CD4-positive, CD25-positive, alpha-beta regulatory T cell (primary cell): ENCODE measurements around the gene GIT2. TPM values are rescaled to one million over a fixed set of nuclear protein-coding genes. Genes with fewer than 3 reads are reported as not detected.
"Not testable (repeated sequence)": the region's sequence is repeated elsewhere in the genome, so short reads cannot be mapped to it uniquely, and the experiment has no call there.

ENCODE experiments used
- ATAC-seq, 2 donors: fragments of 150-1000 bp; cut with Tn5 transposase; one replicate each; pipeline ENCODE4 v1.10.0; 2021; ENCODE audit warnings: low read depth in 2 of 2, moderate number of reproducible peaks in 2 of 2, moderate library complexity in 1 of 2
- DNase-seq, 3 donors: peaks; one replicate each; pipeline versions ENCODE4 v3.0.0 to v3.0.0-alpha.2; 2012 to 2022; ENCODE audit warnings: mixed read lengths in 1 of 3
- H3K27ac ChIP-seq: one replicate; pipeline ENCODE4 v1.7.0; 2013; ENCODE audit warnings: mild to moderate bottlenecking, low read length; ENCODE audit not compliant: insufficient read depth, poor library complexity, severe bottlenecking
- H3K27me3 ChIP-seq: one replicate; pipeline ENCODE4 v1.7.0; 2013; ENCODE audit warnings: low read length; ENCODE audit not compliant: control insufficient read depth, insufficient read depth
- H3K36me3 ChIP-seq: one replicate; pipeline ENCODE4 v1.7.0; 2013; ENCODE audit warnings: mild to moderate bottlenecking, low read length, moderate library complexity; ENCODE audit not compliant: control insufficient read depth, insufficient read depth
- H3K4me1 ChIP-seq: 2 replicates; pipeline ENCODE4 v1.7.0; 2013; ENCODE audit warnings: mild to moderate bottlenecking, low read length; ENCODE audit not compliant: insufficient read depth, control insufficient read depth, poor library complexity, severe bottlenecking
- H3K4me3 ChIP-seq: one replicate; pipeline ENCODE4 v1.7.0; 2013; ENCODE audit warnings: low read depth, mild to moderate bottlenecking, low read length, moderate library complexity
- H3K9me3 ChIP-seq, 2 experiments: 1 replicate in 1 of 2; 2 replicates in 1 of 2; pipeline ENCODE4 v1.7.0; 2013; ENCODE audit warnings: low read length in 2 of 2, mild to moderate bottlenecking in 1 of 2, moderate library complexity in 1 of 2; ENCODE audit not compliant: control insufficient read depth in 2 of 2
- H3K27ac Mint-ChIP-seq, 3 donors: one replicate each; pipeline ENCODE4 v1.8.0; 2020 to 2022; ENCODE audit warnings: mild to moderate bottlenecking in 3 of 3, mixed read lengths in 3 of 3, moderate library complexity in 2 of 3
- H3K27me3 Mint-ChIP-seq: one replicate; pipeline ENCODE4 v1.8.0; 2022; ENCODE audit warnings: mild to moderate bottlenecking, mixed read lengths
- H3K36me3 Mint-ChIP-seq: one replicate; pipeline ENCODE4 v1.8.0; 2020; ENCODE audit warnings: mixed read lengths
- H3K4me1 Mint-ChIP-seq, 4 donors: one replicate each; pipeline ENCODE4 v1.8.0; 2020 to 2022; ENCODE audit warnings: mixed read lengths in 4 of 4, mild to moderate bottlenecking in 1 of 4
- H3K4me3 Mint-ChIP-seq, 4 donors: one replicate each; pipeline ENCODE4 v1.8.0; 2020 to 2022; ENCODE audit warnings: mild to moderate bottlenecking in 4 of 4, mixed read lengths in 4 of 4, moderate library complexity in 3 of 4
- H3K9me3 Mint-ChIP-seq, 7 donors: one replicate each; pipeline ENCODE4 v1.8.0; 2020 to 2022; ENCODE audit warnings: mixed read lengths in 7 of 7, mild to moderate bottlenecking in 3 of 7, moderate library complexity in 2 of 7
- polyA plus RNA-seq, 4 donors: library from polyadenylated mRNA; unstranded; fragments of 300-500 nt; fragmentation: Illumina TruSeq; gene quantifications; one replicate each; pipeline ENCODE4 v1.2.3, GENCODE V29; 2021
- total RNA-seq: library from RNA; stranded (reverse); gene quantifications from one replicate; pipeline ENCODE4 v1.2.3, GENCODE V29; 2022

The GIT2 gene
- total and polyA plus RNA-seq, 5 donors from 2014 or later, result 79.0 to 95.3 (median 81.7) TPM

GRCh38 chr12:109892165-109892715 is 103.9 kb downstream of the GIT2 start:
- Mint-ChIP-seq H3K27me3 (no peaks in the 10 kb centered on the region), H3K4me3 (peak overlapping the region; percentile 11 to 58 (median 30)), H3K27ac (peak overlapping the region; percentile 17 to 95 (median 87)), H3K9me3 (no peaks in the 10 kb centered on the region), H3K4me1 (peaks cover 11 to 58% (median 36%) of the 10 kb centered on the region in 4 donors), H3K36me3 (no peaks in the 10 kb centered on the region)
- Histone ChIP-seq H3K9me3 (no peaks in the 10 kb centered on the region), H3K27ac (no peak overlapping the region), H3K36me3 (no peaks in the 10 kb centered on the region), H3K4me3 (no peak overlapping the region), H3K4me1 (peaks cover 37% of the 10 kb centered on the region), H3K27me3 (no peaks in the 10 kb centered on the region)
- DNase-seq, result no peak
- ATAC-seq, result no peak

GRCh38 chr12:109891731-109892130 is 104.4 kb downstream of the GIT2 start:
- not testable (repeated sequence) for H3K27me3 ChIP-seq, H3K4me3 ChIP-seq, ATAC-seq, H3K36me3 Mint-ChIP-seq, DNase-seq, H3K27ac ChIP-seq, H3K9me3 ChIP-seq, H3K27me3 Mint-ChIP-seq, H3K9me3 Mint-ChIP-seq, H3K36me3 ChIP-seq
- Mint-ChIP-seq H3K4me3 (peak overlapping the region in 1 of 4 donors; percentile 58), H3K27ac (peak overlapping the region in 2 of 3 donors; percentile 87 to 95), H3K4me1 (peaks cover 11 to 58% (median 36%) of the 10 kb centered on the region in 4 donors)
- H3K4me1 ChIP-seq, result peaks cover 38% of the 10 kb centered on the region

DNA sequence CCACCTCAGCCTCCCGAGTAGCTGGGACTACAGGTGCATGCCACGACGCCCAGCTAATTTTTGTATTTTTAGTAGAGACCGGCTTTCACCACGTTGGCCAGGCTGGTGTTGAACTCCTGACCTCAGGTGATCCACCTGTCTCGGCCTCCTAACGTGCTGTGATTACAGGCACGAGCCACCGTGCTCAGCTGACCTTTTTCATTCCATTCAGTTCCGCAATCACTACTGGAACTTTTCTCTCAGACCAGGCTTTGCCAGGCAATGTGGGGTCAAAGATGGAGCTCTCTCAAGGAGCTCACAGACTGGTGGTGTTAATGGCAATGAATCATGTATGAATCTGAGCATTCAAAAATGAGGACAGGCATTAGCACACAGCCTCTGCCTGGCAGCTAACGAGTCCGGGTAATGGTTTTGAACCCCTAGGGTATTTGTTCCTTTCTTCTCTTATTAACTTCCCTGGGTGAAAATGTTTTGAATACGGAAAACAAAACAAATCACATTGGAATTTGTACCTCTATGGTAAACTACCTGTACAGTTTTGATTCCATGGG is 105.5 kb downstream of the GIT2 start:
- H3K27ac ChIP-seq, result no peak overlapping the region
- no peaks in the 10 kb centered on the region for H3K9me3 ChIP-seq
- DNase-seq (no peak), ATAC-seq (no peak)
- H3K4me1 Mint-ChIP-seq, result peaks cover 11 to 58% (median 36%) of the 10 kb centered on the region in 4 donors
- no peaks in the 10 kb centered on the region for H3K9me3 Mint-ChIP-seq
- H3K27me3 ChIP-seq, result no peaks in the 10 kb centered on the region
- no peaks in the 10 kb centered on the region for H3K36me3 Mint-ChIP-seq
- peaks cover 38% of the 10 kb centered on the region for H3K4me1 ChIP-seq
- H3K36me3 ChIP-seq, result no peaks in the 10 kb centered on the region
- peak overlapping the region in 1 of 4 donors; percentile 33 for H3K4me3 Mint-ChIP-seq
- H3K4me3 ChIP-seq, result no peak overlapping the region
- H3K27ac Mint-ChIP-seq, result no peak overlapping the region
- no peaks in the 10 kb centered on the region for H3K27me3 Mint-ChIP-seq

DNA sequence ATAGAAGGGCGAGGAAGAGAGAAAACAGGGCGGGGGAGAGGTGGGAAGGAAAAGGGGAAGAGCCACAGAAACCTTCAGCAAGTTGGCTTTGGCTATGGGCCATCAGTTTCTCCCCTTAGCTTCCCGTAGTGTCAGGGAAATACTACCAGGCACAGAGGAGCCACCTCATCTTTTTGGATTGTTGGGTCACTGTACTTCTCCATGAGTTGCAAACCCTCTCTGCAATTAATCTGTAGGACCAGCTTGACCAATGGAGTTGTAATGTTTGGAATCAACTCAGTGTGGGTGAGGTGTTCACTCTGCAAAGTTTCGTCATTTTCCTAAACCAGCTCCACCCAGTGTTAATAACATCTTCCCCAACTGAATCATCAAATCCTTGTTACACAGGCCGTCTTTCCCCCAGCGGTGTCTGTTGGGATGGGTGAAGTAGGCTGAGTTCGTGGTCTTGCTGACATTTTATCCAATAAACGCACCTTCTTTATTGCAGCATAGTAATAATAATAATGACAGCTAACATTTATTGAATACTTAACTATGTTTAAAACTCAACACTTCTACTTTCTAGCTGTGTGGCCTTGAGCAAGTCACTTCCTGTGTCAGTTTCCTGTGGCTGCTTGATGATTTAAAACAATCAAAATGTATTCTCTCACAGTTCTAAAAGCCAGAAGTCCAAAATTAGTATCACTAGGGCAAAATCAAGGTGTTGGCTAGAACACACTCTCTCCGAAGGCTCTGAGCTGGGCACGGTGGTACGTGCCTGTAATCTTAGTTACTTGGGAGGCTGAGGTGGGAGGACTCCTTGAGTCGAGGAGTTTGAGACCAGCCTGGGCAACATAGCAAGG is 107.8 kb downstream of the GIT2 start:
- no peaks in the 10 kb centered on the region for H3K36me3 ChIP-seq
- H3K27ac ChIP-seq, result peak overlapping the region; percentile 85
- ATAC-seq (peak; percentile 75 to 82), DNase-seq (peak in 2 of 3 donors; percentile 53 to 84)
- Mint-ChIP-seq H3K4me3 (peak overlapping the region; percentile 56 to 91 (median 84)), H3K27me3 (no peaks in the 10 kb centered on the region), H3K4me1 (peaks cover 11 to 54% (median 35%) of the 10 kb centered on the region in 4 donors), H3K9me3 (peaks cover 0 to 1% (median 0%) of the 10 kb centered on the region in 7 donors), H3K36me3 (no peaks in the 10 kb centered on the region), H3K27ac (peak overlapping the region; percentile 97 to 99 (median 98))
- H3K9me3 ChIP-seq, result no peaks in the 10 kb centered on the region
- H3K4me1 ChIP-seq, result peaks cover 38% of the 10 kb centered on the region
- peak overlapping the region; percentile 78 for H3K4me3 ChIP-seq
- no peaks in the 10 kb centered on the region for H3K27me3 ChIP-seq

- Histone ChIP-seq H3K27ac (no peak overlapping the region), H3K4me1 (peaks cover 32% of the 10 kb centered on the region), H3K9me3 (no peaks in the 10 kb centered on the region), H3K36me3 (no peaks in the 10 kb centered on the region), H3K27me3 (no peaks in the 10 kb centered on the region), H3K4me3 (no peak overlapping the region)
- no peak for DNase-seq
- no peak overlapping the region for H3K27ac Mint-ChIP-seq
- H3K4me3 Mint-ChIP-seq, result no peak overlapping the region
- peaks cover 0 to 1% (median 0%) of the 10 kb centered on the region in 7 donors for H3K9me3 Mint-ChIP-seq
- no peaks in the 10 kb centered on the region for H3K36me3 Mint-ChIP-seq
- H3K27me3 Mint-ChIP-seq, result no peaks in the 10 kb centered on the region
- H3K4me1 Mint-ChIP-seq, result peaks cover 12 to 38% (median 27%) of the 10 kb centered on the region in 4 donors
- no peak for ATAC-seq
Observed at GRCh38 chr12:109885616-109886015, 110.6 kb downstream of the GIT2 start.

DNA sequence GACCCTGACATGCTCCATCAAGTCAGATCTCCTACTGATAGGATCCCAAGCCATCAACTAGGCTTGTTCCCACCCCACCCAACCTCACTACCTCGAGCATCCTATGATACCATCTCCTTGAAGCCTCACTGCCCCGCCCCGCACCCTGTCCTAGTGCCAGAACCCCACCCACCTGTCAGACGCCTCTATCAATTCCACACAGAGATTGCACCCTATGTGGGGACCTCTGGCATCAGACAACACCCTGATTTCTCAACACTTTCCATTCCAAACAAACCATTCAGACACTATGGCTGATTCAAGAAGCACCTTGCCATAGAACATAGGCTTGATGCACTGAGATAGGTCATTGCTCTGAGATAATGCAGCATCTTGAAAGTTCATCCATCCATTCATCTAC is 112.7 kb downstream of the GIT2 start:
- Mint-ChIP-seq H3K4me3 (peak overlapping the region in 1 of 4 donors; percentile 63), H3K9me3 (peaks cover 0 to 1% (median 0%) of the 10 kb centered on the region in 7 donors), H3K27ac (no peak overlapping the region), H3K27me3 (peaks cover 4% of the 10 kb centered on the region), H3K36me3 (no peaks in the 10 kb centered on the region), H3K4me1 (peaks cover 8 to 39% (median 29%) of the 10 kb centered on the region in 4 donors)
- H3K27ac ChIP-seq, result no peak overlapping the region
- ATAC-seq, result no peak
- no peaks in the 10 kb centered on the region for H3K9me3 ChIP-seq
- no peak overlapping the region for H3K4me3 ChIP-seq
- H3K27me3 ChIP-seq, result no peaks in the 10 kb centered on the region
- DNase-seq, result no peak
- H3K4me1 ChIP-seq, result peaks cover 36% of the 10 kb centered on the region
- no peaks in the 10 kb centered on the region for H3K36me3 ChIP-seq

GRCh38 chr12:109881752-109882151 is 114.4 kb downstream of the GIT2 start:
- no peaks in the 10 kb centered on the region for H3K27me3 ChIP-seq
- H3K27ac Mint-ChIP-seq, result peak overlapping the region in 1 of 3 donors; percentile 5
- ATAC-seq (no peak), DNase-seq (no peak)
- peaks cover 27% of the 10 kb centered on the region for H3K4me1 ChIP-seq
- peaks cover 0 to 1% (median 0%) of the 10 kb centered on the region in 7 donors for H3K9me3 Mint-ChIP-seq
- H3K4me3 ChIP-seq, result no peak overlapping the region
- no peaks in the 10 kb centered on the region for H3K9me3 ChIP-seq
- peaks cover 4% of the 10 kb centered on the region for H3K27me3 Mint-ChIP-seq
- no peak overlapping the region for H3K27ac ChIP-seq
- no peaks in the 10 kb centered on the region for H3K36me3 ChIP-seq
- no peaks in the 10 kb centered on the region for H3K36me3 Mint-ChIP-seq
- H3K4me3 Mint-ChIP-seq, result peak overlapping the region; percentile 84 to 94 (median 89)
- H3K4me1 Mint-ChIP-seq, result peaks cover 6 to 40% (median 24%) of the 10 kb centered on the region in 4 donors
